ENCODE results near the gene TIMP3.

DNA sequence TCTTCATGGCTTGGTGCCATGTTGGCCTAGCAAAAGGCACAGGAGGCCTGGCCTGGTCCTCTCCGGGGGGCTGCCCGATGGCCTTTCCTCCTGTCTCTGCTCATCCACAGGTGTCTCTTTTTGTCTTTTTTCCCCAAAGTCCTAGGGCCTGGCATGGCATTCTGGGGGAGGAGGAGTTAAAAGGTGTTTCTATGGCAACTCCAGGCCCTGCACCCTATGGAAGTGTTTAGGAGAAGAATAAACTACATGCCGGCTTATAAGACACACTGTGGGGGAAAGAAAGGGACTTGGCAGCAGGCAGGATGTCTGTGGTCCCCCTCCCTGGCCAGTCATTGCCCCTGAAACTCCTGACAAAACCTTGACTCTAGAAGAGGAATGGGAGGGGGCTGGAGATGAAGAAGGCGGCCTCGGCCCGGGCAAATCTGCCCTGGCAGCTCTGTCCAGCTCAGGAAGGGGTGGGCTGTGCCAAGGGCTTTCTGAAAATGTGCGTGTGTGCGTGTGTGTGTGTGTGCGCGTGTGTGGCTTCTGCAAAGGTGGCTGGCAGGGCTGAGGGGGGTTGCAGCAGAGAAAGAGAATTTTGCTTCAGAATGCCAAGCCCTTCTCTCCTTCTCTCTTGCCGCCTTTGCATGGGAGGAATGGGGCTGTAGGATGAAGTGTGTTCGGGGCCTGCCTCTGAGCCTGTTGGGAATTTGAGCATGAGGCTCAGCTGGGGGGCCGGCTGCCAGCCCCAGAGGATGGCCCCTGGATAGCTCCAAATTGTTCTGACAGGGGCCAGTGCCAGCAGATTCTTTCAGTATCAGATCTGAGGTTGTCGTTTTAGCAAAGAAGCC is 3.2 kb downstream of the TIMP3 start:
- TF ChIP-seq, protein P1, sequence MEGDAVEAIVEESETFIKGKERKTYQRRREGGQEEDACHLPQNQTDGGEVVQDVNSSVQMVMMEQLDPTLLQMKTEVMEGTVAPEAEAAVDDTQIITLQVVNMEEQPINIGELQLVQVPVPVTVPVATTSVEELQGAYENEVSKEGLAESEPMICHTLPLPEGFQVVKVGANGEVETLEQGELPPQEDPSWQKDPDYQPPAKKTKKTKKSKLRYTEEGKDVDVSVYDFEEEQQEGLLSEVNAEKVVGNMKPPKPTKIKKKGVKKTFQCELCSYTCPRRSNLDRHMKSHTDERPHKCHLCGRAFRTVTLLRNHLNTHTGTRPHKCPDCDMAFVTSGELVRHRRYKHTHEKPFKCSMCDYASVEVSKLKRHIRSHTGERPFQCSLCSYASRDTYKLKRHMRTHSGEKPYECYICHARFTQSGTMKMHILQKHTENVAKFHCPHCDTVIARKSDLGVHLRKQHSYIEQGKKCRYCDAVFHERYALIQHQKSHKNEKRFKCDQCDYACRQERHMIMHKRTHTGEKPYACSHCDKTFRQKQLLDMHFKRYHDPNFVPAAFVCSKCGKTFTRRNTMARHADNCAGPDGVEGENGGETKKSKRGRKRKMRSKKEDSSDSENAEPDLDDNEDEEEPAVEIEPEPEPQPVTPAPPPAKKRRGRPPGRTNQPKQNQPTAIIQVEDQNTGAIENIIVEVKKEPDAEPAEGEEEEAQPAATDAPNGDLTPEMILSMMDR (conservative IDR thresholded peaks at IDR 0.05 in 1 of 2, IDR thresholded peaks at IDR 0.05 in 1 of 2; ENCODE audit: extremely low read depth in 1 of 2, insufficient read depth in 1 of 2, low read depth in 1 of 2, low read length in 2 of 2): no peak
- no peak for TF ChIP-seq EZH2 (IDR thresholded peaks at IDR 0.05; ENCODE audit: borderline replicate concordance, low read length)
